ENCODE data around the gene IGSF1.

GRCh38 chrX:131289527-131289926 is 421 bp upstream of the IGSF1 start:
- TF ChIP-seq CTCF (IDR thresholded peaks at IDR 0.05) (no peak), POLR2A (IDR thresholded peaks at IDR 0.05) (no peak)
